Activated naive CD4-positive, alpha-beta T cell treated with anti-CD3 and anti-CD28 coated beads for 36 hours (primary cell): ENCODE data around the gene UGGT1. TPM values are rescaled to one million over a fixed set of nuclear protein-coding genes. Genes with fewer than 3 reads are reported as not detected.

Source experiments
- CTCF ChIA-PET: fragments of 350-600 bp; sonication (Branson Sonifier 250); formaldehyde crosslinking; loops from one replicate; lab custom pipeline; 2021; ENCODE audit warnings: antibody characterized with exemption; lab: Charles Lee
- DNase-seq: peaks from one replicate; pipeline ENCODE4 v3.0.0-alpha.2; 2020
- H3K27ac Mint-ChIP-seq: one replicate; pipeline ENCODE4 v1.8.0; 2021; ENCODE audit warnings: mild to moderate bottlenecking, mixed read lengths
- H3K27me3 Mint-ChIP-seq: one replicate; pipeline ENCODE4 v1.8.0; 2021; ENCODE audit warnings: low read depth, mixed read lengths
- H3K36me3 Mint-ChIP-seq: one replicate; pipeline ENCODE4 v1.8.0; 2021; ENCODE audit warnings: low read depth, mixed read lengths
- H3K4me1 Mint-ChIP-seq: one replicate; pipeline ENCODE4 v1.8.0; 2021; ENCODE audit warnings: low read depth, mixed read lengths
- H3K4me3 Mint-ChIP-seq: one replicate; pipeline ENCODE4 v1.8.0; 2021; ENCODE audit warnings: mild to moderate bottlenecking, moderate library complexity, mixed read lengths
- H3K9me3 Mint-ChIP-seq: one replicate; pipeline ENCODE4 v1.8.0; 2021; ENCODE audit warnings: mixed read lengths
- intact Hi-C: fragments of 100-400 bp; cut with micrococcal nuclease; formaldehyde crosslinking; loops from one replicate; pipeline ENCODE4 v1.15.1; 2023
- total RNA-seq, 2 experiments: library from RNA; stranded (reverse); gene quantifications; one replicate each; pipeline ENCODE4 v1.2.3, GENCODE V29; 2021

UGGT1 gene
- total RNA-seq, 2 experiments from 2014 or later, result 37.3 to 40.1 TPM

DNA sequence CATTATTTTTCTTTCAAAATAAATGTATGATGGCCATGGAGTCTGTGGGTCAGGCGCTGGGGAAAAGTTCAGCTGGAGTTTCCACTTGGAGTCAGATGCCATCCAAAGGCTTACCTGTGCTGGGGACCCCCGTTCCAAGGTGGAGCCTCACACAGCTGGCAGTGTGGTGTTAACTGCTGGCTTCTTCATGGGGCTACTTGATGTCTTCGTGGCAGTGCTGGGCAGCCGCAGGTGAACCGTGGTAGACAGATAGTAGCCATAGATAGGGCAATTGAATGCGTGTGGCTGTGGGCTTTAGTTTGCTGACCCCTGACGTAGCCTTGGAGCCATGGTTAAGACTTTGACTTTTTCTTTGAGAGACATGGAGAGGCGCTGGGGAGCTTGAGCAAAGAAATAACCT lies 144.6 kb downstream of the UGGT1 start:
- Mint-ChIP-seq H3K27ac (no peak overlapping the region), H3K36me3 (no peaks in the 10 kb centered on the region), H3K9me3 (no peaks in the 10 kb centered on the region), H3K27me3 (no peaks in the 10 kb centered on the region), H3K4me3 (no peak overlapping the region), H3K4me1 (peaks cover 4% of the 10 kb centered on the region)
- DNase-seq, result no peak
- intact Hi-C loops, result loop anchor here (2.0 to 10.0 kb wide), 2 partner anchors 351 to 641 kb away; partner anchors contain the start of gene AMMECR1L
- CTCF ChIA-PET, result interaction anchor here (0.7 kb wide), 2 partner anchors 163 to 998 kb away, joined by 4 read pairs; no protein-coding TSS in a partner anchor

DNA sequence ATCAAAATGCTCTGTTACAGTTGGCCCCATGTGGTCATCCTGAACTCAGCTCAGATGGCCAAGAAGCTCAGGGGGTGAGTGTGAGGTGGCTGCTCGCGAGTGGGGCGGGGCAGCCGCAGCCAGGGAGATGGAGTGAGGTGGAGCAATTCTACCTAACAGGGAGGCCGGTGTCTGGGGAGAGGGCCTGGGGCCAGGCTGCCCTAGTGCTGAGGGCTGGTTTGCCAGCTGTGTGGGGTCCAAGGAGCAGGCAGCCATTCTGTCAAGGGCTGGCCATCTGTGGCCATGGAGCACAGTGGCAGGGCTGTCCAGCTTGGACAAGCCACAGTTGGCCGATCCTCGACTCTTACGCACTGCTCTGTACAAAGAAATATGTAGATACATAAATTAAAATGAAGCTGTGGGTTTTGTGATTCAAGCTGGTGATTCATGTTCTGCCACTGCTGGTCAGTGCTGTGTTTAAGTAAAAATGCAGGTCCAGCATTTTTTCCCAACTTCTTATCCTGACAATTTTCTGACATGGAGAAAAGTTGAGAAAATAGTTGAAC lies 145.6 kb downstream of the UGGT1 start:
- Mint-ChIP-seq H3K4me1 (peaks cover 4% of the 10 kb centered on the region), H3K27me3 (no peaks in the 10 kb centered on the region), H3K4me3 (no peak overlapping the region), H3K9me3 (no peaks in the 10 kb centered on the region), H3K36me3 (no peaks in the 10 kb centered on the region), H3K27ac (no peak overlapping the region)
- no peak for DNase-seq
- intact Hi-C loops, result loop anchor here (10.0 kb wide), 1 partner anchor 642 kb away; no protein-coding TSS in a partner anchor
- CTCF ChIA-PET, result interaction anchor here (0.6 to 0.7 kb wide), 2 partner anchors 288 to 997 kb away, joined by 4 read pairs; no protein-coding TSS in a partner anchor

DNA sequence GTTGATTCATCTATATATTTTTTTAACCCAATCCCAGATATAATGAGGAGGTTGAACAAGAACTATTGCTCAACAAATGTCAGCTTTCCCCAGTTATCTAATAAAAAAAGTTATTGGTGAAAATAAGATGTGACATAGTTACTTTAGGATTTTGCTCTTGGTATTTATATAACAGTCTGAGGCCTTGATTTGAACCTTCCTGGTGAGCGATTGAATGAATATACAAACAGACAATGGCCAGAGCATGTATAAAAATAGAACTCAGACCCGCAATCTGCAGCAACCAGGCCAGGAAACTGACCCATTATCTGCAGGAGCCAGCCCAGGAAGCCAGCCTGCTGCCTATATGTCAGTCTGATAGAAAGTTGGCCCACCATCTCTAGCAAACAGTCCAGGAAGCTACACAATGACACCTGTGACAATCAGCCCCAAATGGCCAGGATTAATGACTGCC lies 146.1 kb downstream of the UGGT1 start:
- H3K4me1 Mint-ChIP-seq, result peaks cover 4% of the 10 kb centered on the region
- H3K9me3 Mint-ChIP-seq, result no peaks in the 10 kb centered on the region
- no peak overlapping the region for H3K4me3 Mint-ChIP-seq
- CTCF ChIA-PET, result interaction anchor here (0.6 kb wide), 1 partner anchor 287 kb away, joined by 4 read pairs; no protein-coding TSS in a partner anchor
- DNase-seq, result no peak
- H3K36me3 Mint-ChIP-seq, result no peaks in the 10 kb centered on the region
- intact Hi-C loops, result loop anchor here (10.0 kb wide), 1 partner anchor 642 kb away; no protein-coding TSS in a partner anchor
- no peaks in the 10 kb centered on the region for H3K27me3 Mint-ChIP-seq
- H3K27ac Mint-ChIP-seq, result no peak overlapping the region

DNA sequence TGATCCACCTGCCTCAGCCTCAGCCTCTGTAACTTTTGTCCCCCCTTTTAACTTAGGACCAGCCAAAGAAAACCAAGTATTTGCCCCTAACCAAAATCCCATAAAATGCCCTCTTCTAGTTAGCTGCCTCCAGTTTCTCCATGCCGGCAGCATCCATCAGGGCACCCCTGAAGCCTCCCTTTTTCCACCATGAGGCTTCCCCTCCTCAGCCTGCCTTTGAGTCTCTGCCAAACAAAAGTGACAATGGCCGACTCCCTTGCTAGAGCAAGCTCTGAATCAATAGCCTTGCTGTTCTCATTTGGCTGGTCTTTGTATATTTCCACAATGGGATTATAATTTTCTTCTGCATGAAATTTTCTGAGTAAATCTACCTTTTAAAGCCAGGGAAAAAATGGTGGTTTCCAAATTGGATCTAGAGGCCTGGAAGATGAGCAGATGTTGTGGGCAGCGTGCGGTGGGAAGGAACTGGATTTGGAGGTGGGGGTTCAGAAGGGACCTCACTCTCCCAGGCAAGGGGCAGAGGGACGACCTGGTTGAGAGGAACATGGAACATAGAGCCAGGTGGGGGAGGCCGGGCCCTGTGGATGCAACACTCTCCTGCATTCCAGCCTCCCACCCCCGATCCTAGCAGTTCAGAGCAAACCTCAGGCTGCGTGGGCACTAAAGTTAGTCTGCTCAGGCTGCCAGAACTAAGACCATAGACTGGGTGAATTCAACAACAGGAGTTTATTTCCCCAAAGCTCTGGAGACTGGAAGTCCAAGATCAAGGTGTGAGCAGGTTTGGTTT lies 147.1 kb downstream of the UGGT1 start:
- no peaks in the 10 kb centered on the region for H3K27me3 Mint-ChIP-seq
- H3K36me3 Mint-ChIP-seq, result no peaks in the 10 kb centered on the region
- no peaks in the 10 kb centered on the region for H3K9me3 Mint-ChIP-seq
- intact Hi-C loops, result loop anchor here (10.0 kb wide), 1 partner anchor 643 kb away; no protein-coding TSS in a partner anchor
- no peak for DNase-seq
- CTCF ChIA-PET, result no interaction called here
- no peak overlapping the region for H3K27ac Mint-ChIP-seq
- no peak overlapping the region for H3K4me3 Mint-ChIP-seq
- H3K4me1 Mint-ChIP-seq, result peaks cover 4% of the 10 kb centered on the region

DNA sequence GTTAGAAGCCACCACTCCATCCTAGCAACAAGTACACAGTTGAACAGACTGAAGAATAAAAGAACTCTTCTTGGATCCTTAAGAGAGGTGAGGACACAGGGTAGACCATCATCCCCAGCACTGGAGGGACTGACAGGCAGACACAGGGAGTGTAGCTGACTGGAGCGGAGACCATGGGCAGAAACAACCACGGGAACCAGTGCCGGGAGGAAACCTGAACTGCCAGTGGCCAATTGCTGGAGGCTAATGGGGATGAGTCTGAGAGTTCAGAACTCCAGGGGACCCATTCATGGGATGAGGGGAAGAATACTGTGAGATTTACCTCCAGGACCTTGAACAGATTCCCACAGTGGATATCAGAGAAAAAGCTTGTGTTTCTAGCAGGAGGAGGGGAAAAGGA lies 150.9 kb downstream of the UGGT1 start:
- Mint-ChIP-seq H3K27ac (no peak overlapping the region), H3K36me3 (no peaks in the 10 kb centered on the region), H3K9me3 (no peaks in the 10 kb centered on the region), H3K27me3 (no peaks in the 10 kb centered on the region), H3K4me1 (peaks cover 6% of the 10 kb centered on the region), H3K4me3 (no peak overlapping the region)
- DNase-seq, result no peak
- intact Hi-C loops, result no loop called here
- CTCF ChIA-PET, result interaction anchor here (1.2 kb wide), 1 partner anchor 26 kb away, joined by 3 read pairs; no protein-coding TSS in a partner anchor

Other genes starting within 250 kb of the UGGT1 start
- 10 to 100 TPM; 67.6 to 70.8 TPM for gene POLR2D, start 233.0 kb upstream of the UGGT1 start, total RNA-seq
- 10 to 100 TPM; 12.7 to 13.1 TPM for gene AMMECR1L, start 205.2 kb upstream of the UGGT1 start, total RNA-seq
- 10 to 100 TPM; 20.4 to 20.5 TPM for gene SAP130, start 63.1 kb upstream of the UGGT1 start, total RNA-seq
- 1 to 10 TPM; 8.1 to 8.2 TPM for gene HS6ST1, start 227.7 kb downstream of the UGGT1 start, total RNA-seq